Endothelial cell of umbilical vein (primary cell): ENCODE measurements around the gene MIER1. TPM values are rescaled to one million over a fixed set of nuclear protein-coding genes. Genes with fewer than 3 reads are reported as not detected.

Experiments used
- Bru-seq: library from RNA; stranded (reverse); fragments of 400-500 nt; gene quantifications from one replicate; lab custom pipeline; 2021; lab: Mats Ljungman, UMichigan
- BruChase-seq, 2 experiments: library from RNA; stranded (reverse); fragments of 400-500 nt; gene quantifications; one replicate each; lab custom pipeline; 2021; lab: Mats Ljungman, UMichigan
- BruUV-seq: library from RNA; stranded (reverse); fragments of 400-500 nt; replicated peaks from 2 replicates; lab custom pipeline; 2021; lab: Mats Ljungman, UMichigan
- CTCF ChIA-PET: fragments of 300-600, 350-600 bp; sonication (Branson Sonifier 250); formaldehyde crosslinking; loops from one replicate; lab custom pipeline; 2021; ENCODE audit warnings: antibody characterized with exemption, inconsistent platforms; lab: Charles Lee
- POLR2A ChIA-PET: fragments of 300-600, 350-600 bp; sonication (Branson Sonifier 250); formaldehyde crosslinking; loops from one replicate; lab custom pipeline; 2021; ENCODE audit warnings: antibody characterized with exemption, inconsistent platforms; lab: Charles Lee
- DNase-seq: peaks from one replicate; pipeline ENCODE4 v3.0.0-alpha.2; 2011; ENCODE audit warnings: low read depth, low spot score
- FAIRE-seq: peaks from 2 replicates; lab custom pipeline; 2011; peaks lifted over from hg19 to GRCh38; lab: Jason Lieb, UNC
- H2AFZ ChIP-seq: 2 replicates; pipeline ENCODE4 v1.6.0; 2012; ENCODE audit warnings: low read depth, low read length, control low read depth, inconsistent platforms
- H3K27ac ChIP-seq: 2 replicates; pipeline ENCODE4 v1.5.1; 2011; ENCODE audit warnings: low read depth, mild to moderate bottlenecking, control low read depth, low read length, moderate library complexity; ENCODE audit not compliant: insufficient read depth
- H3K27me3 ChIP-seq, 2 experiments: 2 replicates each; pipeline versions ENCODE4 v1.6.0 to v1.6.1; 2011; ENCODE audit warnings: low read length in 2 of 2, mixed read lengths in 1 of 2; ENCODE audit not compliant: control insufficient read depth in 2 of 2, insufficient read depth in 2 of 2
- H3K36me3 ChIP-seq, 2 experiments: 2 replicates in 1 of 2; 3 replicates in 1 of 2; pipeline ENCODE4 v1.5.1; 2011; ENCODE audit warnings: low read length in 2 of 2, mild to moderate bottlenecking in 1 of 2, moderate library complexity in 1 of 2; ENCODE audit not compliant: control insufficient read depth in 2 of 2, insufficient read depth in 2 of 2; ENCODE audit errors: extremely low read depth in 1 of 2
- H3K4me1 ChIP-seq: 3 replicates; pipeline ENCODE4 v1.5.1; 2011; ENCODE audit warnings: mild to moderate bottlenecking, low read length; ENCODE audit not compliant: control insufficient read depth, insufficient read depth; ENCODE audit errors: extremely low read depth
- H3K4me2 ChIP-seq: 2 replicates; pipeline ENCODE4 v1.6.1; 2011; ENCODE audit warnings: low read length, control low read depth, mixed read lengths; ENCODE audit not compliant: insufficient read depth
- H3K4me3 ChIP-seq, 3 experiments: fragments of 200-600 bp in 1 of 3; sonication (generic), shearing (Covaris generic) in 1 of 3; replicated peaks in 1 of 3; 2 replicates each; pipeline ENCODE4 v1.5.1; 2011 to 2016; ENCODE audit warnings: control low read depth in 3 of 3, low read length in 3 of 3, mild to moderate bottlenecking in 2 of 3, inconsistent platforms in 1 of 3, low read depth in 1 of 3, moderate library complexity in 1 of 3; ENCODE audit not compliant: insufficient read depth in 1 of 3
- H3K79me2 ChIP-seq: 2 replicates; pipeline ENCODE4 v1.6.0; 2012; ENCODE audit warnings: low read length, inconsistent platforms; ENCODE audit not compliant: control insufficient read depth, insufficient read depth
- H3K9ac ChIP-seq: replicated peaks from 2 replicates; pipeline ENCODE3; 2011; ENCODE audit warnings: low read length, control low read depth; ENCODE audit not compliant: insufficient read depth; ENCODE audit errors: extremely low read depth
- H3K9me1 ChIP-seq: replicated peaks from 3 replicates; pipeline ENCODE4 v1.6.0; 2011; ENCODE audit warnings: mild to moderate bottlenecking, low read length; ENCODE audit not compliant: control insufficient read depth, insufficient read depth; ENCODE audit errors: extremely low read depth
- H3K9me3 ChIP-seq: replicated peaks from 2 replicates; pipeline ENCODE4 v1.5.1; 2012; ENCODE audit warnings: low read length, inconsistent platforms; ENCODE audit not compliant: control insufficient read depth, insufficient read depth
- H4K20me1 ChIP-seq: replicated peaks from 2 replicates; pipeline ENCODE3; 2011; ENCODE audit warnings: mild to moderate bottlenecking, low read length; ENCODE audit not compliant: control insufficient read depth, insufficient read depth; ENCODE audit errors: extremely low read depth
- GATA2 ChIP-seq: IDR thresholded peaks from 2 replicates; pipeline ENCODE4 v1.7.0; 2011; ENCODE audit warnings: low read depth, mild to moderate bottlenecking, moderate library complexity, mixed read lengths, low read length; ENCODE audit not compliant: insufficient read length, insufficient read depth
- JUN ChIP-seq: IDR thresholded peaks from 2 replicates; pipeline ENCODE4 v1.6.1; 2011; ENCODE audit warnings: borderline replicate concordance, low read depth; ENCODE audit not compliant: insufficient read length, insufficient read depth
- POLR2A ChIP-seq: IDR thresholded peaks from 2 replicates; pipeline ENCODE4 v1.6.1; 2012; ENCODE audit warnings: low read depth, mild to moderate bottlenecking, control low read depth, low read length
- POLR2AphosphoS5 ChIP-seq: IDR thresholded peaks from 2 replicates; pipeline ENCODE4 v1.6.1; 2012; ENCODE audit warnings: low read depth, mild to moderate bottlenecking, control low read depth, low read length, moderate library complexity; ENCODE audit not compliant: insufficient read depth
- dilution Hi-C: fragments of 300-500 bp; cut with MboI; formaldehyde crosslinking; loops from one replicate; pipeline ENCODE4 v1.15.0; 2019; ENCODE audit warnings: low sequenced_read_pairs; ENCODE audit not compliant: extremely low pct_ligation_motif_present
- intact Hi-C: fragments of 100-400 bp; cut with micrococcal nuclease; formaldehyde crosslinking; loops from one replicate; pipeline ENCODE4 v1.10.0; 2022
- long read RNA-seq: library from polyadenylated mRNA; stranded (forward); transcript quantifications from one replicate; pipeline ENCODE4 v2.0.0, GENCODE V29; 2021
- polyA minus RNA-seq, 3 experiments: library from RNA; depleted of rRNA, polyadenylated mRNA; stranded (reverse); fragments of >200 nt; gene quantifications; 1 replicate in 1 of 3; 2 replicates in 2 of 3; pipeline ENCODE4 v1.2.3, GENCODE V29; 2011
- polyA plus RNA-seq, 4 experiments: library from polyadenylated mRNA; depleted of rRNA in 3 of 4; stranded (reverse) in 3 of 4; unstranded in 1 of 4; fragments of >200 nt; gene quantifications; 2 replicates each; pipeline versions ENCODE4 v1.2.1 to v1.2.3, GENCODE V29; 2011 to 2012; ENCODE audit warnings: missing spikeins in 1 of 4
- total RNA-seq: library from RNA; stranded (reverse); gene quantifications from 2 replicates; pipeline ENCODE4 v1.2.3, GENCODE V29; 2021
- TF ChIP-seq, protein P1 (sequence below), 2 donors: IDR thresholded peaks; 1 replicate in 1 of 2; 2 replicates in 1 of 2; pipeline ENCODE4 v1.5.1; 2011; ENCODE audit warnings: low read length in 2 of 2, mild to moderate bottlenecking in 2 of 2, moderate library complexity in 2 of 2, control low read depth in 1 of 2, inconsistent platforms in 1 of 2, low read depth in 1 of 2; ENCODE audit not compliant: insufficient read depth in 1 of 2; ENCODE audit errors: extremely low read depth in 1 of 2
- TF ChIP-seq, protein P2 (sequence below): IDR thresholded peaks from 2 replicates; pipeline ENCODE4 v1.6.1; 2011; ENCODE audit not compliant: insufficient read depth, insufficient read length

The MIER1 gene
- total RNA-seq (36.8 and 38.5 TPM in 2 replicates), polyA plus RNA-seq (5.5 and 7.3 TPM in 2 replicates), polyA minus RNA-seq (23.9 and 24.9 TPM in 2 replicates), Bru-seq, nascent RNA (percentile 97 among the genes with signal in this experiment), BruChase-seq, experiment 1, labeled RNA remaining after a 6-hour chase (percentile 83 among the genes with signal in this experiment), BruChase-seq, experiment 2, labeled RNA remaining after a 2-hour chase (percentile 94 among the genes with signal in this experiment)
- 8.9 and 10.0 TPM in 2 replicates for polyA plus RNA-seq (2011; cell fraction: cytosol; rRNA removed)
- 15.3 and 21.9 TPM in 2 replicates for polyA plus RNA-seq (2011; cell fraction: nucleus; rRNA removed)
- polyA plus RNA-seq (2012) = 19.8 and 25.9 TPM in 2 replicates
- 23.9 TPM for polyA minus RNA-seq (2011; cell fraction: cytosol; rRNA and poly(A)+ RNA removed)
- 64.4 and 88.3 TPM in 2 replicates for polyA minus RNA-seq (2011; cell fraction: nucleus; rRNA and poly(A)+ RNA removed)
- long read RNA-seq, full-length matches to known transcripts = 17 of 35 reads
- long read RNA-seq, partial matches to known transcripts = 6 of 35 reads
- long read RNA-seq, other reads (novel, unspliced or antisense) = 12 of 35 reads

DNA sequence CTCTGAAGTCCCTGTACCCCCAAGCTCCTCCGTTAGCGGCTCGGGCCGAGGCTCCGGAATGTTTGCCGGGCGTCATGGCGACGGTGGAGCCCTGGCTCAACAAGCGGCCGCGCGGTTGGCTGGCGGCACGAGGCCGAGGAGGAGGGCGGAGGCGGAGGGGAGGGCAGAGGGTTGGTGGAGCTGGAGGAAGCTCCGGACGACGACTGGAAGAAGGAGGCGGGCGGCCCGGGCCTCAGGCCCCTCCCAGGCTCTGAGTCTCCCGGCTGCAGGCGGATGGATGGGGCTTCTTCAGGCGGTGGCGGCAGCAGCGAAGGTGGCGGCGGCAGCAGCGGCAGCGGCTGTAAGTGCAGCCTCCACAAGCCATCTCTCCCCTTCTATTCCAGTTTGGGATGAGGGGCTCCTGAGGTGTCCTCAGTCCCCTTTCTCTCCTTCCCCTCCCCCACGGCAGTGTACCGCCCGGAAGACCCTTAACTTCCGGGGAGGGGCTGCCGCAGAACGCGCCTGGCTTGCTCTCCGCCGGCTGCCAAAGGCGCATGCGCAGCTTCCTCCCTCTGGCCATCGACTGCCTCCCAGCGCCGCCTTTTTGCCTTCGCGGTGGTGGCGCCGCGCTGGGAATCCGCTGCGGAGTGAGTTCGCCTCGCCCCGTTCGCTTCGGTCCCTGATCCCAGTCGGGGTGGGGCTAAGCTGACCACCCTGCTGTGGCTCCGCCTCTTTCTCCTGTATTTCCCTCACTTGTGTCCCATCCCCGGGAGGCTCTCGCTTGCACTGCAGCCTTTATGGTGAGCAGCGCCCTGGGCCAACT is at the start of gene MIER1, which contains the start of gene DNAI4:
Gene MIER1 (plus strand): TSS at position 235 of the 802 bp plus-strand sequence. CDS start 39 bp downstream, at position 274.
Gene DNAI4 (minus strand): TSS at position 101 of the 802 bp plus-strand sequence. CDS start 25 bp downstream, at position 76.
- intact Hi-C loops (loop anchor here (1.0 to 2.0 kb wide), 3 partner anchors 128 to 196 kb away; partner anchors contain the start of gene DYNLT5), dilution Hi-C loops (no loop called here)
- Histone ChIP-seq H3K9ac (peak within 1 kb of the TSS; percentile 95), H3K9me1 (no peaks in the 10 kb centered on the region), H3K36me3 (no peaks in the 10 kb centered on the region), H4K20me1 (no peaks in the 10 kb centered on the region), H3K27ac (peak within 1 kb of the TSS; percentile 95), H3K9me3 (no peaks in the 10 kb centered on the region), H3K4me1 (peaks cover 30% of the 10 kb centered on the region), H3K27me3 (no peaks in the 10 kb centered on the region), H3K79me2 (peaks cover 41% of the 10 kb centered on the region), H2AFZ (peak within 1 kb of the TSS; percentile 92), H3K4me3 (peak within 1 kb of the TSS; percentile 70 to 90 (median 82)), H3K4me2 (peak within 1 kb of the TSS; percentile 91)
- DNase-seq (peak; percentile 99), FAIRE-seq (peak; percentile 91)
- ChIA-PET POLR2A (interaction anchor here (0.5 to 1.0 kb wide), 3 partner anchors 9 to 1307 kb away, joined by 3 to 8 read pairs (median 5); no protein-coding TSS in a partner anchor), CTCF (interaction anchor here (0.7 to 2.5 kb wide), 10 partner anchors 9 to 287 kb away, joined by 3 to 9 read pairs (median 4); partner anchors contain the start of gene SLC35D1)
- TF ChIP-seq POLR2AphosphoS5 (peak; percentile 96), GATA2 (no peak), JUN (no peak), POLR2A (peak; percentile 95)
- TF ChIP-seq, protein P1, sequence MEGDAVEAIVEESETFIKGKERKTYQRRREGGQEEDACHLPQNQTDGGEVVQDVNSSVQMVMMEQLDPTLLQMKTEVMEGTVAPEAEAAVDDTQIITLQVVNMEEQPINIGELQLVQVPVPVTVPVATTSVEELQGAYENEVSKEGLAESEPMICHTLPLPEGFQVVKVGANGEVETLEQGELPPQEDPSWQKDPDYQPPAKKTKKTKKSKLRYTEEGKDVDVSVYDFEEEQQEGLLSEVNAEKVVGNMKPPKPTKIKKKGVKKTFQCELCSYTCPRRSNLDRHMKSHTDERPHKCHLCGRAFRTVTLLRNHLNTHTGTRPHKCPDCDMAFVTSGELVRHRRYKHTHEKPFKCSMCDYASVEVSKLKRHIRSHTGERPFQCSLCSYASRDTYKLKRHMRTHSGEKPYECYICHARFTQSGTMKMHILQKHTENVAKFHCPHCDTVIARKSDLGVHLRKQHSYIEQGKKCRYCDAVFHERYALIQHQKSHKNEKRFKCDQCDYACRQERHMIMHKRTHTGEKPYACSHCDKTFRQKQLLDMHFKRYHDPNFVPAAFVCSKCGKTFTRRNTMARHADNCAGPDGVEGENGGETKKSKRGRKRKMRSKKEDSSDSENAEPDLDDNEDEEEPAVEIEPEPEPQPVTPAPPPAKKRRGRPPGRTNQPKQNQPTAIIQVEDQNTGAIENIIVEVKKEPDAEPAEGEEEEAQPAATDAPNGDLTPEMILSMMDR (IDR thresholded peaks at IDR 0.05; ENCODE audit: extremely low read depth in 1 of 2, insufficient read depth in 1 of 2, low read depth in 1 of 2, low read length in 2 of 2) = peak in 1 of 2 donors; percentile 15
- TF ChIP-seq, protein P2, sequence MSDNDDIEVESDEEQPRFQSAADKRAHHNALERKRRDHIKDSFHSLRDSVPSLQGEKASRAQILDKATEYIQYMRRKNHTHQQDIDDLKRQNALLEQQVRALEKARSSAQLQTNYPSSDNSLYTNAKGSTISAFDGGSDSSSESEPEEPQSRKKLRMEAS = peak; percentile 54
- BruUV-seq = TSS peak; percentile 43
